ENCODE results near the gene ULK4.
"Not testable (repeated sequence)": the region's sequence is repeated elsewhere in the genome, so short reads cannot be mapped to it uniquely, and the experiment has no call there.

- TF ChIP-seq CTCF (IDR thresholded peaks at IDR 0.05; ENCODE audit: low read depth, low read length); EZH2phosphoT487 (IDR thresholded peaks at IDR 0.05; ENCODE audit: low read depth): not testable (repeated sequence)
Observed at GRCh38 chr3:41453618-41454017, 508.3 kb downstream of the ULK4 start.

All from OCI-LY3 (cell line).